ENCODE results near the gene SLFN13. TPM values are rescaled to one million over a fixed set of nuclear protein-coding genes. Genes with fewer than 3 reads are reported as not detected.
A peak's percentile ranks its signal among the peaks of the same experiment; 100 is the strongest.

The SLFN13 gene
- total and polyA plus RNA-seq, 9 of the 15 experiments (the other 6 are each of a cell fraction or from before 2014, with no cell fraction given), result 0.04 to 0.49 (median 0.17) TPM

- no peak for TF ChIP-seq SRSF9 (IDR thresholded peaks at IDR 0.05; ENCODE audit: borderline replicate concordance, low read depth, low read length)
- TF ChIP-seq EGR1 (conservative IDR thresholded peaks at IDR 0.05), result peak; percentile 86
- TF ChIP-seq SRSF7 (optimal IDR thresholded peaks at IDR 0.05; ENCODE audit: low read depth, low read length), result no peak
- TF ChIP-seq ZBTB5 (IDR thresholded peaks at IDR 0.05), result no peak
- no peak for TF ChIP-seq ZBED1 (IDR thresholded peaks at IDR 0.05)
- TF ChIP-seq GABPA (tag; conservative IDR thresholded peaks at IDR 0.05; ENCODE audit: low read depth), result peak; percentile 78
- no peak for TF ChIP-seq L3MBTL2 (IDR thresholded peaks at IDR 0.05)
- no peak for TF ChIP-seq SIX5 (IDR thresholded peaks at IDR 0.05; ENCODE audit: borderline replicate concordance in 1 of 2, insufficient read depth in 1 of 2, low read depth in 1 of 2, low read length in 2 of 2)
- TF ChIP-seq MLLT1 (IDR thresholded peaks at IDR 0.05), result no peak
- no peak for TF ChIP-seq BMI1 (IDR thresholded peaks at IDR 0.05; ENCODE audit: low read length)
- no peak for TF ChIP-seq NKRF (IDR thresholded peaks at IDR 0.05; ENCODE audit: borderline replicate concordance)
- no peak for TF ChIP-seq PATZ1 (CRISPR knock-in tag; IDR thresholded peaks at IDR 0.05; ENCODE audit: borderline replicate concordance)
- no peak for TF ChIP-seq TSHZ1 (CRISPR knock-in tag; IDR thresholded peaks at IDR 0.05)
- no peak for TF ChIP-seq DDX20 (tag; IDR thresholded peaks at IDR 0.05; ENCODE audit: low read depth)
- no peak for TF ChIP-seq SAP30 (IDR thresholded peaks at IDR 0.05; ENCODE audit: borderline replicate concordance, insufficient read depth, low read depth, low read length, poor library complexity, severe bottlenecking)
- TF ChIP-seq HNRNPLL (IDR thresholded peaks at IDR 0.05; ENCODE audit: low read depth, low read length, poor library complexity, severe bottlenecking), result no peak
Observed at GRCh38 chr17:35448214-35448898, at the start of gene SLFN13 (continued).

Data from K562 (cell line).